RWPE1 (cell line): ENCODE data around the gene NBEA.

Experiments used
- CTCF ChIA-PET: fragments of 350-600 bp; sonication (Branson Sonifier 250); formaldehyde crosslinking; extraction: SDS; loops from one replicate; lab custom pipeline; 2021; lab: Yijun Ruan, JAX
- POLR2A ChIA-PET: fragments of 400-600 bp; formaldehyde crosslinking; extraction: SDS; loops from one replicate; lab custom pipeline; 2020; ENCODE audit warnings: antibody characterized with exemption; ENCODE audit not compliant: low non-redundant PET; lab: Yijun Ruan, JAX
- DNase-seq: peaks from one replicate; pipeline ENCODE4 v3.0.0; 2012; ENCODE audit warnings: low spot score
- H3K27ac ChIP-seq: fragments of 450-650 bp; 2 replicates; pipeline ENCODE4 v1.5.1; 2017
- CTCF ChIP-seq: fragments of 450-650 bp; conservative IDR thresholded peaks from 2 replicates; pipeline ENCODE4 v1.5.1; 2017; ENCODE audit warnings: low read depth, mild to moderate bottlenecking

Gene NBEA

GRCh38 chr13:35349052-35349451 lies 407.0 kb downstream of the NBEA start:
- no peak overlapping the region for H3K27ac ChIP-seq
- CTCF ChIA-PET, result no interaction called here
- no peak for DNase-seq
- TF ChIP-seq CTCF, result no peak
- POLR2A ChIA-PET, result no interaction called here

GRCh38 chr13:35349673-35350278 lies 407.7 kb downstream of the NBEA start:
- no peak for TF ChIP-seq CTCF
- no peak overlapping the region for H3K27ac ChIP-seq
- ChIA-PET POLR2A (no interaction called here), CTCF (no interaction called here)
- peak; percentile 4 for DNase-seq

- ChIA-PET POLR2A (no interaction called here), CTCF (no interaction called here)
- DNase-seq, result no peak
- no peak overlapping the region for H3K27ac ChIP-seq
- TF ChIP-seq CTCF, result no peak
These were observed 412.2 kb downstream of the NBEA start for GRCh38 chr13:35354285-35354684.

GRCh38 chr13:35354882-35355281 lies 412.8 kb downstream of the NBEA start:
- POLR2A ChIA-PET, result no interaction called here
- CTCF ChIA-PET, result no interaction called here
- DNase-seq, result no peak
- H3K27ac ChIP-seq, result no peak overlapping the region
- TF ChIP-seq CTCF, result no peak

- DNase-seq, result no peak
- H3K27ac ChIP-seq, result no peak overlapping the region
- no peak for TF ChIP-seq CTCF
- POLR2A ChIA-PET, result no interaction called here
- CTCF ChIA-PET, result no interaction called here
These were observed 414.5 kb downstream of the NBEA start for GRCh38 chr13:35356572-35356971.

GRCh38 chr13:35365883-35366282 lies 423.8 kb downstream of the NBEA start:
- TF ChIP-seq CTCF, result no peak
- no peak for DNase-seq
- POLR2A ChIA-PET, result no interaction called here
- CTCF ChIA-PET, result no interaction called here
- no peak overlapping the region for H3K27ac ChIP-seq
